PC-3 (cell line): ENCODE measurements around the gene TCEA2. TPM values are rescaled to one million over a fixed set of nuclear protein-coding genes. Genes with fewer than 3 reads are reported as not detected.

Experiments
- ATAC-seq: fragments of 200-7000 bp; cut with Tn5 transposase; 2 replicates; pipeline ENCODE4 v1.9.1; 2020; ENCODE audit warnings: mild to moderate bottlenecking, moderate library complexity
- BruUV-seq: library from RNA; stranded (reverse); fragments of 400-500 nt; replicated peaks from 2 replicates; lab custom pipeline; 2021; lab: Mats Ljungman, UMichigan
- CTCF ChIA-PET: fragments of 300-600 bp; sonication (Branson Sonifier 250); formaldehyde crosslinking; loops from one replicate; lab custom pipeline; 2022; ENCODE audit warnings: antibody characterized with exemption; lab: Charles Lee
- POLR2A ChIA-PET: fragments of 300-600 bp; sonication (Branson Sonifier 250); formaldehyde crosslinking; loops from one replicate; lab custom pipeline; 2022; ENCODE audit warnings: antibody characterized with exemption; ENCODE audit not compliant: unreplicated experiment; lab: Charles Lee
- DNase-seq: peaks from one replicate; pipeline ENCODE4 v3.0.0-alpha.2; 2015
- H2AFZ ChIP-seq: fragments of 300-600 bp; sonication (generic); 2 replicates; pipeline ENCODE4 v1.6.0; 2016; ENCODE audit warnings: antibody characterized with exemption, low read length
- H3F3A ChIP-seq: fragments of 300-600 bp; sonication (generic); one replicate; pipeline ENCODE4 v1.6.0; 2017; ENCODE audit warnings: antibody characterized with exemption, low read length, control low read depth, mild to moderate bottlenecking; ENCODE audit not compliant: unreplicated experiment
- H3K27ac ChIP-seq: fragments of 300-600 bp; sonication (generic); 2 replicates; pipeline ENCODE4 v1.5.1; 2016; ENCODE audit warnings: mild to moderate bottlenecking, low read length
- H3K27me3 ChIP-seq: fragments of 300-600 bp; sonication (generic); 2 replicates; pipeline ENCODE4 v1.6.1; 2016; ENCODE audit warnings: low read length, mixed read lengths
- H3K36me3 ChIP-seq: fragments of 300-600 bp; sonication (generic); 2 replicates; pipeline ENCODE4 v1.6.1; 2016; ENCODE audit warnings: low read depth, mixed run types, low read length, mixed read lengths
- H3K4me1 ChIP-seq: fragments of 300-600 bp; sonication (generic); 2 replicates; pipeline ENCODE4 v1.5.1; 2016; ENCODE audit warnings: low read length; ENCODE audit not compliant: insufficient read depth
- H3K4me2 ChIP-seq: fragments of 300-600 bp; sonication (generic); 2 replicates; pipeline ENCODE4 v1.6.0; 2016; ENCODE audit warnings: low read length
- H3K4me3 ChIP-seq: fragments of 300-600 bp; sonication (generic); 2 replicates; pipeline ENCODE4 v1.5.1; 2016; ENCODE audit warnings: mild to moderate bottlenecking, low read length, mixed read lengths
- H3K79me2 ChIP-seq: fragments of 300-600 bp; sonication (generic); 2 replicates; pipeline ENCODE4 v1.6.1; 2017; ENCODE audit warnings: low read length, mixed read lengths
- H3K9ac ChIP-seq: fragments of 300-600 bp; sonication (generic); 2 replicates; pipeline ENCODE4 v1.6.0; 2016; ENCODE audit warnings: mild to moderate bottlenecking, low read length
- H3K9me2 ChIP-seq: fragments of 300-600 bp; sonication (generic); replicated peaks from 2 replicates; pipeline ENCODE4 v1.6.1; 2016; ENCODE audit warnings: mixed run types, low read length, mixed read lengths
- H3K9me3 ChIP-seq: fragments of 300-600 bp; sonication (generic); 2 replicates; pipeline ENCODE4 v1.6.1; 2016; ENCODE audit warnings: low read length, mixed read lengths
- H4K20me1 ChIP-seq: fragments of 300-600 bp; sonication (generic); 2 replicates; pipeline ENCODE4 v1.6.1; 2016; ENCODE audit warnings: low read length, mixed read lengths
- EZH2 ChIP-seq: fragments of 300-600 bp; sonication (generic); IDR thresholded peaks from one replicate; pipeline ENCODE4 v1.6.1; 2017; ENCODE audit warnings: antibody characterized with exemption, mild to moderate bottlenecking, low read length; ENCODE audit not compliant: unreplicated experiment
- EZH2phosphoT487 ChIP-seq: fragments of 300-600 bp; sonication (generic); IDR thresholded peaks from 2 replicates; pipeline ENCODE4 v1.6.1; 2018; ENCODE audit warnings: mild to moderate bottlenecking, antibody characterized with exemption, low read length, borderline replicate concordance
- intact Hi-C: fragments of 100-400 bp; cut with micrococcal nuclease; formaldehyde crosslinking; loops from 2 replicates; pipeline ENCODE4 v1.9.0; 2023
- total RNA-seq: library from RNA; depleted of rRNA; stranded (reverse); fragments of >200 nt; gene quantifications from 2 replicates; pipeline ENCODE4 v1.2.3, GENCODE V29; 2014
- TF ChIP-seq, protein P1 (sequence below): fragments of 300-600 bp; sonication (generic); conservative IDR thresholded peaks from 2 replicates; pipeline ENCODE4 v1.5.1; 2017; ENCODE audit warnings: antibody characterized with exemption, low read depth, mild to moderate bottlenecking, low read length

Gene TCEA2
- total RNA-seq, 1 experiment from 2014 or later: 19.1 TPM

DNA sequence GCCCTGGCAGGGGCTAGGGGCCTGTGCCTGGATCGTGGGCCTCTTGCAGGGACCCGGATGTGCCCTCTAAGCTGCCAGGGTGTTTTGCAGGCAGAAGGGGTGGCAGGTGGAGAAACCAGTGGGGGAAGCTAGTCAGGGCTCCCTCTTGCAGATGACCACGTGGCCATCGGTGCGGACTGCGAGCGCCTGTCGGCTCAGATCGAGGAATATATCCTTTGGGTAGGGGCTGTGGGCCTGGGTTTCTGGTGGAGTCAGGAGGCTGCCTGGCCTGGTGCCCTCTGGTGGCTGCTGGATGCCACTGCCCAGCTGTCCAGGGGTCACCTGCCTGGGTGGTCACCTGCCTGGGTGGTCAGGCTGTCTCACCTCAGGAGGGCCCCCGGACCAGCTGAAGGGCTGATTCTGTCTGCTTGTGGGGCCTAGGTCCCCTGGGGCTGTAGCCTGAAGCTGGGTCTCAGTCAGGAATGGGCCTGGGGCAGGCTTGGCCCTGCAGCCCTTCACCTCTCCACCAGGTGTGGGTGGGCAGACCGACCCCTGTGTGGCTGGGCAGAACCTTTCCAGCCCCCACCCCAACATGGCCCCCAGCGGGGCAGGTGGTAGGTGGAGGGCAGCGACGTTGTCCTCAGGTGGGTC, 6.7 kb downstream of the TCEA2 start:
- TF ChIP-seq, protein P1, sequence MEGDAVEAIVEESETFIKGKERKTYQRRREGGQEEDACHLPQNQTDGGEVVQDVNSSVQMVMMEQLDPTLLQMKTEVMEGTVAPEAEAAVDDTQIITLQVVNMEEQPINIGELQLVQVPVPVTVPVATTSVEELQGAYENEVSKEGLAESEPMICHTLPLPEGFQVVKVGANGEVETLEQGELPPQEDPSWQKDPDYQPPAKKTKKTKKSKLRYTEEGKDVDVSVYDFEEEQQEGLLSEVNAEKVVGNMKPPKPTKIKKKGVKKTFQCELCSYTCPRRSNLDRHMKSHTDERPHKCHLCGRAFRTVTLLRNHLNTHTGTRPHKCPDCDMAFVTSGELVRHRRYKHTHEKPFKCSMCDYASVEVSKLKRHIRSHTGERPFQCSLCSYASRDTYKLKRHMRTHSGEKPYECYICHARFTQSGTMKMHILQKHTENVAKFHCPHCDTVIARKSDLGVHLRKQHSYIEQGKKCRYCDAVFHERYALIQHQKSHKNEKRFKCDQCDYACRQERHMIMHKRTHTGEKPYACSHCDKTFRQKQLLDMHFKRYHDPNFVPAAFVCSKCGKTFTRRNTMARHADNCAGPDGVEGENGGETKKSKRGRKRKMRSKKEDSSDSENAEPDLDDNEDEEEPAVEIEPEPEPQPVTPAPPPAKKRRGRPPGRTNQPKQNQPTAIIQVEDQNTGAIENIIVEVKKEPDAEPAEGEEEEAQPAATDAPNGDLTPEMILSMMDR: peak; percentile 92
- TF ChIP-seq EZH2: no peak
- Histone ChIP-seq H3F3A (no peaks in the 10 kb centered on the region), H2AFZ (no peak overlapping the region), H3K4me1 (peaks cover 18% of the 10 kb centered on the region), H3K36me3 (no peaks in the 10 kb centered on the region), H3K79me2 (no peaks in the 10 kb centered on the region), H3K27ac (no peak overlapping the region), H4K20me1 (no peaks in the 10 kb centered on the region), H3K9me2 (no peaks in the 10 kb centered on the region), H3K9me3 (no peaks in the 10 kb centered on the region), H3K9ac (no peak overlapping the region), H3K4me2 (no peak overlapping the region), H3K4me3 (no peak overlapping the region), H3K27me3 (no peaks in the 10 kb centered on the region)
- DNase-seq (peak; percentile 48), ATAC-seq (peak; percentile 53)
- CTCF ChIA-PET: interaction anchor here (1.2 kb wide), 1 partner anchor 14 kb away, joined by 4 read pairs; no protein-coding TSS in a partner anchor
- intact Hi-C loops: no loop called here
- POLR2A ChIA-PET: no interaction called here
- no TSS peak for BruUV-seq

DNA sequence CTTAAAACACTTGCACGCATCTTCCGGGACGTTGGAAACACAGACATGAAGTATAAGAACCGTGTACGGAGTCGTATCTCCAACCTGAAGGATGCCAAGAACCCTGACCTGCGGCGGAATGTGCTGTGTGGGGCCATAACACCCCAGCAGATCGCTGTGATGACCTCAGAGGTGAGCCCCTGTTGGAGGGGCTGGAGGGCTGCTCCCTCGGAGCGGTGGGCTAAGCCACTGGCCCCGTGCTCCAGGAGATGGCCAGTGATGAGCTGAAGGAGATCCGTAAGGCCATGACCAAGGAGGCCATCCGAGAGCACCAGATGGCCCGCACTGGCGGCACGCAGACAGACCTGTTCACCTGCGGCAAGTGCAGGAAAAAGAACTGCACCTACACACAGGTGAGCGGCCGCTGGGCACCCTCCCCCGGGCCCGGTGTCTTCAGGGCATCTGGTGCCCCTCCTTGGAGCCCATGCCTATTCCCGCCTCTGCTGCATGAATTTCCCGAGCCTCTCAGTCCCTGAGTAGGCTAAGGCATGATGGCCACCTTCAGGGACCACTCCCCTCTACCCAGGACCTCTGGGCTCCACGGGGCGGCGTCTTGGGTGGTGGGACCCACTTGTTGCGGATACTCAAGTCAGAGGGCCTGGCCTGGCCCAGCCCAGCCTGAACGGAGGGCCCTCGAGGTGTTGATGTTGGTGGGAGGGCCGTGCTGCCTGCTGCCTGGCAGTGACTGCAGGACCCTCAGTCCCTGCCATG, 7.4 kb downstream of the TCEA2 start:
- H3K36me3 ChIP-seq: no peaks in the 10 kb centered on the region
- H3K27ac ChIP-seq: no peak overlapping the region
- H2AFZ ChIP-seq: no peak overlapping the region
- CTCF ChIA-PET: interaction anchor here (1.2 kb wide), 1 partner anchor 13 kb away, joined by 4 read pairs; no protein-coding TSS in a partner anchor
- no peaks in the 10 kb centered on the region for H3K27me3 ChIP-seq
- no peak overlapping the region for H3K4me3 ChIP-seq
- no peaks in the 10 kb centered on the region for H4K20me1 ChIP-seq
- no peaks in the 10 kb centered on the region for H3K9me3 ChIP-seq
- H3F3A ChIP-seq: no peaks in the 10 kb centered on the region
- H3K9me2 ChIP-seq: no peaks in the 10 kb centered on the region
- no peak for TF ChIP-seq EZH2
- TF ChIP-seq, protein P1: no peak
- no peak for TF ChIP-seq EZH2phosphoT487
- intact Hi-C loops: no loop called here
- DNase-seq (no peak), ATAC-seq (no peak)
- H3K9ac ChIP-seq: no peak overlapping the region
- peaks cover 11% of the 10 kb centered on the region for H3K4me1 ChIP-seq
- no peaks in the 10 kb centered on the region for H3K79me2 ChIP-seq
- BruUV-seq: no TSS peak
- no peak overlapping the region for H3K4me2 ChIP-seq
- POLR2A ChIA-PET: no interaction called here
